HTERT RPE-1 (cell line): ENCODE data around the gene DCUN1D1.

Experiments used
- in situ Hi-C: fragments of 300-500 bp; cut with MboI; formaldehyde crosslinking; loops from 4 replicates; pipeline ENCODE4 v1.14.3; 2020; ENCODE audit warnings: low sequenced_read_pairs

DCUN1D1 gene

DNA sequence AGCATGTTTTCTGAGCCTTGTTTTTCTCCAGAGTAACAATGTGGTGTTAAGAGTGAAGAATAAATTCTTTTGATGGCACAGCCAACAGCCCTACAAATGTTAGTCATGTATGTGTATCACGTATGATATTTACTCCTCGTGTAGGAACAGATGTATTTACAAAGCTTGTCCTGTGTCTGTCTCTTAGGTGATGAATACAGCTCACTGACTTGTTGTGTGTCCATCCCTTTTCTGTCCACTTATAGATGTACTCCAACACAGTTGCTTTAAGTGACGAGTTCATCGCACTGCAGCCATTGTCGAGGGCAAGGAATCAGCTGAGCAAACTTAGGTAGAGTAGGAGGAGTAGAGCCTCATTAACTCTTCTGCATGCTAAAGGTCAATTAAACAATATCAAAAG is 78.1 kb downstream of the DCUN1D1 start:
- in situ Hi-C loops = no loop called here

- in situ Hi-C loops = no loop called here
These were observed 83.8 kb downstream of the DCUN1D1 start for GRCh38 chr3:182896553-182896952.

- in situ Hi-C loops = no loop called here
These were observed 84.7 kb downstream of the DCUN1D1 start for GRCh38 chr3:182895513-182896112.

GRCh38 chr3:182892226-182892625 is 88.1 kb downstream of the DCUN1D1 start:
- in situ Hi-C loops = no loop called here

DNA sequence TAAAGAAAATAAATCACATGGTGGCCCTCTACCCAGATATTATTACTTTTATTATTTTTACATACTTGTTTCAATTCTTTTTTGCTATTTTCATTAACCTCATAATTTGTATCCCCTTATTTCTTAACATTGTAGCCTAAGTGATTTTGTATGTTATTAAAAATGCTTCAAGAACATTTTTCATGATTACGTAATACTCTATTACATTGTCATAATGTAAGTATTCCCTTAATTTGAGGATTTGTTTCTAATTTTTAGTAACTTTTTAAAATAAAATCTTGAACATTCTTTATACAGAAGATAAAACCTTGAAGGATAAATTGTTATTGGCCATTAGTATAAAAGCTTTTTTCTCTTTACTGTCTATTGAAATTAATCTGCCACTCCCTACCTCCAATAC is 89.0 kb downstream of the DCUN1D1 start:
- in situ Hi-C loops = no loop called here

GRCh38 chr3:182889948-182890629 is 90.2 kb downstream of the DCUN1D1 start:
- in situ Hi-C loops = no loop called here
